Stimulated activated CD4-positive, alpha-beta T cell treated with anti-CD3 and anti-CD28 coated beads, Interleukin-2, amount 100 ng/mL, for 4 hours (primary cell): Measurements from ENCODE around the gene ASB18.
"Not testable (repeated sequence)": the region's sequence is repeated elsewhere in the genome, so short reads cannot be mapped to it uniquely, and the experiment has no call there.

Experiments used
- DNase-seq: peaks from one replicate; pipeline ENCODE4 v3.0.0-alpha.2; 2020; ENCODE audit warnings: low read depth

ASB18 gene

DNA sequence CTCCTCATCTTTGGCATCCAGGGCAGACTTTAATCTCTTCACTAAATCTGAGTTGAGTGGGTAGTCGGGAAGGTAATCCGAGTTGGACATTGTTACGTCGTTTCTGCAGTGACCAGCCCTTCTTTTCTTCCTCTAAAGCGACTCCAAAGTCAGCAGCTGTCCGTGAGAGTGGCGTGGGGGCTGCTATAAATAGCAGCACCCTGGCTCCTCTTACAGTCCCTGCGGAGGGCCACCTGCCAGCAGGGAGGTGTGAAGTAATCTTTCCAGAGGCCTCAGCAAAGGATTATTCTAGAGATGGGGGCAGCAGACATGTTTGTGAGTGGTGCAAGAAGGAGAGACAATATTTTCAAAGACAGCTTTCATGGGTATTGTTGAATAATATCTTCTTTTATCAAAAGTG is at the start of gene ASB18:
TSS of gene ASB18 (minus strand) at position 151 of the 400 bp plus-strand sequence. CDS start at position 90, 61 bp downstream.
- no peak for DNase-seq

DNA sequence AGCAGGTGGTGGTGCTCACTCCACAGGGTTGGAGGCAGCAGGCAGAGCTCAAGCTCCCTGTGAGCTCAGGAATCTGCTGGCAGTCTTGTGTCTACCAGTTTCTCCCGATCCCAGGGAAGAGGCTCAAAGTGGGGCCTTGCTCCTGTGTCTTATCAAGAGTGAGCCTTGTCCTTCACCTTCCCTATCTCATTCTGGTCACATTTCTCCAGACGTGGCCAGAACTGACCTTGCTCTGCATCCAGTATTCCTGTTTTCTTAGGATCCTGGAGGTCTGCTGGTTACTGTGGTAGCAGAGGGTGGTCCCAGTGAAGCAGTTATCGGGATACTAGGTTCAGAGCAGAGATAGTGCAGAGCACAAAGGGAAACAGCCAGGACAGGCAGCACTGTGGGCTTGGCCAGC is 47.1 kb upstream of the ASB18 start:
- DNase-seq, result no peak

- DNase-seq, result no peak
These were observed 45.4 kb upstream of the ASB18 start for GRCh38 chr2:236309669-236310029.

DNA sequence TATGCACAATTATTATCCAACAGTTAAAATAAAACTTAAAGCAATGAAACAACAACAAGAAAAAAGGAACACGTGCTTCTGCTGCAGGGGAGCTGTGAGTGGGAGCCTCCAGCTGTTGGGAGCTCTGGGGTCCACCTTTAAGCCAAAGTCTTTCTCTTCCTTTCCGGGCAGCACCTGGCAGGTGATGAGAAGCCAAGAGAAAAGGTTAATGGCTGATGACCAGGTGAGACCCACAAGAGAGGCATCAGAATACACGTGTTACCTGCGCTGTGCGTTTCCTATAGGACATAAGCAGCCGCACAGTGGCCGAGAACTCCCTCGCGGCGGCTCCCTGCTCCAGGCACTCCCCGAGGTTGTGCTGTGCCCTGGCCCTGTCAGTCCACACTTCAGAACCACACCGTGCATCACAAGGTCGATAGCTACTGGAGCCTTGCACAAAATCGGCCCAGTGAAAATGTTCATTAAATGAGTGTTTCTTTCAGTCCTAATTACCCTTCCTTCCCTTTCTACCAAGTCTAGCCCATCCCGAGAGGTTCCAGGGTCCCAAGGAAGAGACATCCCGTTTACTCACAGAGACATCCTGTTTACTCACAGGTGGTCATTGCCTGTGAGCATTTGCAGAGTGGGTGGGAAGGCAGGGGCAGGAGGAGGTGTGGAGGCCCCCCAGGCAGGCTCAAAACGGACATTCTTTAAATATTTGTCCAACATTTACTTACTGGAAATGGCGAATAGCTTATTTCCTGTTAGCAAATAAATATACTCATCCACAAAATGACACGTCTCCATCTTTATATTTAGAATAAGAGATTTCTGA is 44.9 kb upstream of the ASB18 start:
- DNase-seq, result no peak

- no peak for DNase-seq
These were observed 43.4 kb upstream of the ASB18 start for GRCh38 chr2:236307641-236308040.

DNA sequence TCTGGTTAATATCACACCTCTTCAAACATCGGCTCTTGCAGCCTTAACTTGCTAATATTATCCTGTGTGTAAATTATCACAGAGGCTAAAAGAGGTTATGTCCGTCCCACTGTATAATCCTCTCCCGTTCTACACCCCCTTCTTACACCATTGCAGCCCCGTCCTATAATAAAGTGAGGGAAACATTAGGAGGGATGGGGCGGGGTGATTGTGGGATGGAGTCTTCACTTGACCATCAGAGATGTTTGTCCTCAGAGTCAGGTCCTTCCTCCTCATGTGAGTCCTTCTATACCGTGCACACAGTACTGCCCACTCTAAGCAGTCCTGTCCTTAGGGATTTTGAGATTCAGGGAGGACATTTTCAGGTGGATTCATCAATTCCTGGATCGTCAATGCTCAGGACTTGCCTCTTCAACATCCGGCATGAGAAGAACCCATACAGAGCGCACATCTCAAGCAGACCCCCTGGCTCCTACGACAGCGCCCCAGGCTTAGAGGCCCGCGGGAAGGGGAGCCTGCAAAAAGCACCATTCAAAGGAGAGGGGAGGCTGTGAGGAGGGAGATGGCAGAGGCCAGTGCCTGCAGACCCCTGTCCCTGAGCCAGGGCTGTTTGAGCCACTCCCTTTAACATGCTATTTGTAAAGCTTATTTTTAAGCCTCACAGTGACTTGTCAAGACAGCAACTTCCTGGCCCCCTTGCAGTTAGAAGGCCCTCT is 42.8 kb upstream of the ASB18 start:
- DNase-seq, result no peak

DNA sequence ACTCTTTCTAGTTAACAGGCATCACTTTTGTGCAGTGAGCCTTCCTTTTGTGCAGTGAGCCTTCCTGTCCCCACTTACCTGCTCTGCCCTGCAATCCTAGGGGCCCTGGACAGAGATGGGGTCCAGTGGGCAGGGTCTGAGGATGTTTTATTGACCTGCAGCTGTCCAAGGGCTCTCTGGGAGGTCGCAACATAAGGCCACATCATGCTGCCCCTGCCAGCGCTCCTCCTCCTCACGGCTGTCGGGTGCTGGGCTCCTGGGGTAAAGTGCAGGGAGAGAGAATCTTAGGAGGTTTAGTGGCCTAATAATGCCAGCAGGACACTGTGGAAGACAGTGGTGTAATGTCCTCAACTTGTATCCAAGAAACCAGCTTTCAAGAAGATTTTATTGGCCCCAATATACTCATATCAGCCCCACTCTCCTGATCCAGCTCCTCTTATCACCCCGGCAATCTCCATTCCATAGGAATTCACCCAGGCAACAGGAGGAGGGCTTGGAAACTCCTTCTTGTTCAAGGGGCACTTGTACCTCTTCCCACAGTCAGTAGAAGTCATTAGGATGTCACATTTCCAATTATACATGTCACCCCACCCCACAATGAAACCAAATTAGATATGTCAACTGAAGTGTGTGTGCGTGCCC is 41.9 kb upstream of the ASB18 start:
- no peak for DNase-seq

- no peak for DNase-seq
These were observed 41.3 kb upstream of the ASB18 start for GRCh38 chr2:236305531-236305930.

- DNase-seq, result no peak
These were observed 39.7 kb upstream of the ASB18 start for GRCh38 chr2:236303935-236304334.

- no peak for DNase-seq
These were observed 38.3 kb upstream of the ASB18 start for GRCh38 chr2:236302555-236302954.

- no peak for DNase-seq
These were observed 34.8 kb upstream of the ASB18 start for GRCh38 chr2:236298924-236299475.

GRCh38 chr2:236295481-236295880 is 31.3 kb upstream of the ASB18 start:
- no peak for DNase-seq

DNA sequence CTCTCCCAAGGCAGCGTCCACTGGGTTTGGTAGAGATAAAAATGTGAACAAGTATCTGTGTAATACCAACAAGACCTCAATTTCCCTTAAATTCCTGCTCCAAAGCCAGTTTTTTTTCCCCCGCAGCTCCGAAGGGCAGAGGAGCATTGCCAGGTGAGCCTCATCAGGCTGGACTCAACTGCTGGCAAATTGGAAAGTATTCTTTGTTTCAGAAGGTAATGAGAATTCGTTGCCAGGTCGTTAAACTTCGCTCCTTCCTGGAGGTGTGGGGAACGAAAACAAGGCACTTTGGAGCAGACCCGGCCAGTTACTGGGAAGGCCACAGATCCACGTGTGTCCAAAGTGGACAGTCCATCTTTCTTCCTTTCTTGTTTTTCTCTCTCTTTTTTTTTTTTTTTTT is 30.4 kb upstream of the ASB18 start:
- DNase-seq, result no peak

GRCh38 chr2:236293241-236293810 is 29.1 kb upstream of the ASB18 start:
- DNase-seq, result no peak

DNA sequence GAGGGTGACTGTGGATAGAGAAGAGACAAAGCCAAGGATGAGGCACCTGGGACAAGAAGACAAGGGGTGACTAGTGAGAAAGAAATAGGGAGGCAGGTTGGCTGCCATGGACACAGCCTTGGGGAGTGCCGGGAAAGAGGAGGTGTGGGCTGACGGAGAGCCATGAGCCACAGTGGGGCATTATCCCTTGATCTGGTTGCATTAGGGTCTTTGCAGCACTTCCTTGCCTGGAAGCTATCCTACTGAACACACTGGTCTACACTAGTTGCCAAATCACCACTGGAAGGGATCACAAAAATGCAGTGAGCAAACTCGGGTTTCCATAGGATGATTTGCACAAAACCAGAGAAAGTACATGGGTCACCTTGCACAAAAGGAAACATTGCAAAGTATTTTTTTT is 27.7 kb upstream of the ASB18 start:
- DNase-seq, result no peak

DNA sequence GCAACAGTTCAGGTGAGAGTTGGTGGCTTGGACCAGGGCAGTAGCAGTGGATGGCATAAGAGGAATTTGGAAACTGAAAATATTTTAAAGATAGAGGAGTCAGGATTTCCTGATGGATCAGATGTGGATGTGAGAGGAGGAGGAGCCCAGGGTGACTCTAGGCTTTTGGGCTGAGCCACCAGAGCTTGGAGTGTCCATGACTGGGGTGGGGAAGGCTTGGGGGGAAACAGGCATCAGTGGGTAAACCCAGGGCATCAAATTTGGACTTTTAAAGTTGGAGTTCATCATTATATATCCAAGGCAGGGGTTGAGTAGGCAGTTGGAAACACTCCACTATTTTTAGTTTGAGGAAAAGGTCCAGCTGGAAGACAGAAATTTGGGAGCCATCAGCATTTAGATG is 27.3 kb upstream of the ASB18 start:
- no peak for DNase-seq

- no peak for DNase-seq
These were observed 26.7 kb upstream of the ASB18 start for GRCh38 chr2:236290742-236291425.

- DNase-seq, result no peak
These were observed 25.7 kb upstream of the ASB18 start for GRCh38 chr2:236289766-236290462.

DNA sequence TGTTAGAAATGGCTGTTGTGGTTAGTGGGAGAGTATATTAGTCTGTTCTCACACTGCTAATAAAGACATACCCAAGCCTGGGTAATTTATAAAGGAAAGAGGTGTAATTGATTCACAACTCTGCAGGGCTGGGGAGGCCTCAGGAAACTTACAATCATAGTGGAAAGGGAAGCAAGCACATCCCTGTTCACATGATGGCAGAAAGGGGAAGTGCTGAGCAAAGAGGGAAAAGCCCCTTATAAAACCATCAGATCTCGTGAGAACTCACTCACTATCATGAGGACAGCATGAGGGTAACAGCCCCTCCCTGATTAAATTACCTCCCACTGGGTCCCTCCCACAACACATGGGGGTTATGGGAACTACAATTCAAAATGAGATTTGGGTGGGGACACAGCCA is 24.2 kb upstream of the ASB18 start:
- DNase-seq, result not testable (repeated sequence)

GRCh38 chr2:236287656-236288055 is 23.4 kb upstream of the ASB18 start:
- no peak for DNase-seq

DNA sequence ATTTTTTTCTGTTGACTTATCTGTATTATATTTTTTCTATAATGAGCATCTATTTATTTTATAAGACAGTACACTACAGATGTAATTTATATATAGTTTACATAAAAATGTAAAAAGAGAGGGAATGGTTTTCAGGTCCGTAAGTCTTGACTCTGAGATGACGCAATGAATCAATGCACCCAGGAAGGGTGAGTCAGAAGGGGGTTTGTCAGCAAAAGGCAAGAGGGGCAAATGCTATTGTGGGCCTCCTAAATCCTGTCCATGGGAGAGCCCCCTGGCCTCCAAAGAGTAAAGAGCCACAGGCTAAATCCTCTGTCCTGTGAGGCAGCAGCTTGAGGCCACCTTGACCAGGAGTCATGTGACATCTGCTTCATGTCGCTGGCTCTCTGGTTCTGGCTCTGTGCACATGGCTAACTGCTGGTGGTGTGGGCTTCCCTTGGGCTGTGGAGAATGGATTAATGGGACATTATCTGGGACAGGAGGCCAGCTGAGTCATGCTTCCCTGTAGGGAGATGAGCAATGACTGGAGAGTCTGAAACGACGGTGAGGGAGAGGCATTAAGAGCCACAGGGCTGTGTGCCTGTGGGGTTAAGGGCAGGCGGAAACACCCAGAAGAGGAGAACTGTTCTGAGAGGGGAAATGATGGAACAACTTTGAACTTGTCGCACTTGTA is 22.8 kb upstream of the ASB18 start:
- DNase-seq, result no peak
